Ureter (tissue), 1 donor: Measurements from ENCODE around the gene KIF5C. TPM values are rescaled to one million over a fixed set of nuclear protein-coding genes. Genes with fewer than 3 reads are reported as not detected.
"Not testable (repeated sequence)": the region's sequence is repeated elsewhere in the genome, so short reads cannot be mapped to it uniquely, and the experiment has no call there.

Source experiments
- DNase-seq: peaks from one replicate; pipeline ENCODE4 v3.0.0-alpha.2; 2020; ENCODE audit warnings: low spot score
- total RNA-seq: library from RNA; stranded (reverse); gene quantifications from one replicate; pipeline ENCODE4 v1.2.4, GENCODE V29; 2023
- donor health status: DM: yes; HTN: yes; CAD: no.

KIF5C gene
- total RNA-seq = 14.3 TPM

GRCh38 chr2:148874868-148875341, at the start of gene KIF5C:
Gene KIF5C (plus strand): TSS chr2:148875227. CDS start chr2:148875618, 391 bp downstream.
- DNase-seq = peak; percentile 90

GRCh38 chr2:148826791-148827190, 48.2 kb upstream of the KIF5C start:
- no peak for DNase-seq

GRCh38 chr2:148828941-148829340, 46.1 kb upstream of the KIF5C start:
- DNase-seq = no peak

DNA sequence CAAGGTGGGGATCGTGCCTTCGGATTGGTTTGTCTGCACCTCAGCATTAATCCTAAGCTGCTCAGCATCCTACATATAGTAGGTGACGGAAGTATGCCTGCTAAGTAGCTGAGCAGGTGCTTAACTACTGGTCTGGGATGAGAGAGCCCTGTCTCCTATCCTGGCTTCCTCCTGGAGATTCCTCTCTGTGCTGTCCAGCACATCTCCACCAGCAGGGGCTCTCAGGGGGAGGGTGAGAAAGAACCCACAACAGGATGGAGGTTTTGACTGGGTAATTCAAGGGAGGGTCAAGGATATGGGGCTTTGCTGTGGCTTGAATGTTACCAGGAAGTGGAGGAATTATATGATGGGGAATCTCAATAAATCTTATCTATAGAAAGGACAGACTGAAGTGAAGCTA, 45.4 kb upstream of the KIF5C start:
- DNase-seq = no peak

- DNase-seq = no peak
Measured at GRCh38 chr2:148832637-148833036, 42.4 kb upstream of the KIF5C start.

GRCh38 chr2:148842050-148842449, 33.0 kb upstream of the KIF5C start:
- DNase-seq = no peak

DNA sequence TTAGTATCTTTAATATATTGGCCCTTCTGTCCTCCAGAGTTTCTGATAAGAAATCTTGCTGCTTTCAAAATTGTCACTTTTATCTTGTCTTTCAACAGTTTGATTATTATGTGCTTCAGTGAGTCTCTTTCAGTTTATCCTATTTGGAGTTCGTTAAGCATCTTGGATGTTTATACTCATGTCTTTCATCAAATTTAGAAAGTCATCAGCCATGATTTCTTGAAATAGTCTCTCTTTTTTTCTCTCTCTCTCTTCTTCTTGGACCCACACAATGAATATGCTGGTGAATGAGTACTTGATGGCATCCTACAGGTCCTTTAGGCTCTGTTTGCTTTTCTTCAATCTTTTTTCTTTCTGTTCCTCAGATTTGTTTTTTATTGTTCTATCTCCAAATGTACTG, 26.9 kb upstream of the KIF5C start:
- DNase-seq = no peak

- DNase-seq = no peak
Measured at GRCh38 chr2:148853458-148853857, 21.6 kb upstream of the KIF5C start.

DNA sequence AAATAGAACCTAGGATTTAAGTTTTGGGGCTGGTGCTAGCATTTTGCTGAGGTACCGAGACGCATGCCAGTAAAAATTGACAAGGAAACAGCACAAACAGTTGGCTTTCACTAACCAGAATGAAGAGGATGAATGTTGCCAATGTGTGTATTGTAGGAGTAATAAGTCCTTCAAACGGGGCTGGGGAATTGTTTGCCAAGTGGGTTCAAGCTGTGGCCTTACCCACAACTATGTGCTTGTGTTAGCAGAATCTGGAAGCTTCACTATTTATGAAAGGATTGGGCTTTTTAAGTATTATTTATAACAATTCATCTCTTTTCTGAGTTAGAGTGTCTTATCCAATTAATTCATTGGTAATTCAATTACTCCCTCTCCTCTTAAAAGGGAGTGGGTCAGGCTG, 15.0 kb upstream of the KIF5C start:
- no peak for DNase-seq

DNA sequence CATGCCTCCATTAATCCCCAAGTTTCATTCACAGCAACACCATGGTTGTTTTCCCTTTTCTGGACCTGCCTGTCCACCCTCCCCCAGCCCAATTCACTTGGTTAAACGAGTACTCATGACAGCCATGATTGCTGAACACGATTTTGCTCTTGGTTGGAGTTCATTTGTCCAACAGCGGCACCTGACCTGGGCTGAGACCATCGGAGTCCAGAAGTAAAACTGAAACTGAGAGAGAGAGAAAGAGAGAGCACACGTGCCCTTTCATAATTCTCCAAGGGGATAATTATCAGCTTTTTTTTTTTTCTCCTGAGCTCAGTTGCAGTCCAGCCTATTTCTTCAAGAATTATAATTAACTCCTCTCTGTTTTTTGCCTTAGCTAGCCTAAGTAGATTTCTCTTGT, 13.7 kb upstream of the KIF5C start:
- DNase-seq = no peak

DNA sequence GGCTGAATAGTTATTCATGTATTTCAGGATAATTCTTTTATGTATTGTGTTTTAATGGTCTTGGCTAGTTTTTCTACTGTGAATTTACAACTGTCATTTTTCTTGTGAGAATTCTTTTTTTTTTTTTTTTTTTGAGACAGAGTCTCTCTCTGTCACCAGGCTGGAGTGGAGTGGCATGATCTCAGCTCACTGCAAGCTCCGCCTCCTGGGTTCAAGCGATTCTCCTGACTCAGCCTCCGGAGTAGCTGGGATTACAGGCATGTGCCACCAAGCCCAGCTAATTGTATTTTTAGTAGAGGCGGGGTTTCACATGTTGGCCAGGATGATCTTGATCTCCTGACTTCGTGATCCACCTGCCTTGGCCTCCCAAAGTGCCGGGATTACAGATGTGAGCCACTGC, 12.5 kb upstream of the KIF5C start:
- DNase-seq = not testable (repeated sequence)

DNA sequence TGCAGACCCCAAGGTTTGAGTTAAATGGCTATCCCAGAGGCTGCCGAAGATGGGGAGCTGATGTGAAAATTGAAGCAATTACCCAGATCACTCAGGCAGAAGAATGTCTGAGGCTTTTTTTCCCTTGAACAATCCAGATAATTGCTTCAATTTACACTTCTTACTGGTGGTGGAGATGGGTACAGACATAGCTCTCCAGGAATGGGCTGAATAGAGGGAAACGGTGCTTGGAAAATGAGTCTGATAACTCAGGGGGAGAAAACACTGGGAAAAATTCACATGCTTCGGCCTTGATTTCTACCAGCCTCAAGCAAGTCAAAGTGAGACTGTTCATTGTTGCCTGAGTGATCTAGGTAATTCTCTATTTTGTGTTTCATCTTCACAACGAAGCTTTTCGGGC, 9.5 kb upstream of the KIF5C start:
- DNase-seq = no peak

- DNase-seq = no peak
Measured at GRCh38 chr2:148866091-148866490, 8.9 kb upstream of the KIF5C start.

- DNase-seq = no peak
Measured at GRCh38 chr2:148867079-148867769, 7.8 kb upstream of the KIF5C start.

GRCh38 chr2:148875387-148876051, 492 bp downstream of the KIF5C start:
- no peak for DNase-seq

DNA sequence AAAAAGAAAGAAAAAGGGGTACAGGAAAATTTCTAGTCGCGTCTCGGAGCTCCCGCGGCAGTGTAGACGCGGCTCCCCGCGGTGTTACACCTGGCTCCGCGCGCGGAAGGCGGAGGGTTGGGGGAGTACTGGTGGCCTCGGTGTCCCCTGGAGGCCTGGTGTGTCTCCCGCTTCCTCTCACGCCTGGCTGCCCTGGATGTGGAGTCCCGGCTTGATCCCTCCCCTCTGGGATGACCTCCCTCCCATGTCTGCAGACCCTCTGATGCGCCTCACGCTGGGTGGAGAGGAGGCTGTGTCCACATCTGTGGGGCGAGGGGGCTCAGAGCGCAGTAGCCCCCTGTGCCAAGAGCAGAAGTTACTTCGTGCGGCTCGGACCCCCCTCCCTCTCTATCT, 1.2 kb downstream of the KIF5C start:
- no peak for DNase-seq

GRCh38 chr2:148876595-148877402, 1.8 kb downstream of the KIF5C start:
- DNase-seq = no peak

DNA sequence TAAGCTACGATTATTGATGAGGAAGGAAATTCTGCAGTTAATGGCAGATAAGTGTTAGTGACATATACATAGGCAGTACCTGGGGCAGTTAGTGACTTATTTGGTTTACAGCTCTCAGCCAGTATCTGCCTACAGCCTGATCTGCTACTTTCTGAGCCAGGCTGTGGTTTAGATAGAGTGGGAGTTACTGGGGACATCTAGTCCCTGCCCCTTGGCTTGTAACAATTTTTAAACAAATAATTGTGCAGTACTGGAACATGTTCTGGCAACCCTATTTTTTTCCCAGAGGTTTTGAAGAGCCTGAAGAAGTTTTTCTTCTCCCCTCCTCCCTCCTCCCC, 2.3 kb downstream of the KIF5C start:
- no peak for DNase-seq

GRCh38 chr2:148880636-148881035, 5.6 kb downstream of the KIF5C start:
- no peak for DNase-seq

- DNase-seq = no peak
Measured at GRCh38 chr2:148882051-148882450, 7.0 kb downstream of the KIF5C start.

DNA sequence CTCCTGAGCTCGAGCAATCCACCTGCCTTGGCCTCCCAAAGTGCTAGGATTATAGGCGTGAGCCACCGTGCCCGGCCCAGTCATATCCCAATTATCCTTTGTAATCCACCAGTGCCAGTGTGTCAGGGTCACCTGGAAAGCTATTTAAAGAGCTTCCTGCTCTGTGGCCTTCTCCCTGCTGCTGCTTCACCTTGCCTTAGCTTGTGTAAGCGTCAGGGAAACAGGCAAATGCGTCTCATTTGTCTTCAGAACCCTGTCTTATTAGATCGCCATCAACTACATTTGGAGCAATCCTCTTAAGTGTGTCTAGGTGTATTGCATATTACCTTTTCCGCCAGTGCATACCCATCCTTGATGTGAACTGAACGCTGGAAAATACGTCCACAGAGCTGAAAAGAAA, 10.2 kb downstream of the KIF5C start:
- DNase-seq = no peak

DNA sequence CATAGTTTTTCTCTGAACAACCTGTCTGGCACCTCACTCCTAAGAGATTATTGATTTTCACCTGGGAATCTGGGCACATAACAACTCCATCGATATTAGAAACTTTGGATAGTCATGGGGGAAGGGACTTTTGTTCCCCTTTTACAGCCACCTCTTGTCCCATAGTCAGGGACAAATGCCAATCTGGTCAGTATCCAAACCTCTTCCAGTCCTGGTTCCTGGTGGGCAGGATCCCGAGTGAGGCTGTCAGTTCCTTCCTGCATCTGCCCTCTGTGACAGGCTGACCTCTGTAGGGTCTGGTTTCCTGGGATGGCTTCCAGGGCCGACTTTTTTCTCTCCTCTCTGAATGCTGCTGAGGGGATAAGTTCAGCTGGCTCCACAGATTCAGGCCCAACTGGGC, 11.0 kb downstream of the KIF5C start:
- DNase-seq = no peak
